Astrocyte of the spinal cord (primary cell): ENCODE results near the gene TM2D1.

Source experiments
- DNase-seq: peaks from one replicate; pipeline ENCODE4 v3.0.0; 2011; ENCODE audit warnings: low read depth, low spot score
- H3K4me3 ChIP-seq: 2 replicates; pipeline ENCODE4 v1.5.1; 2011; ENCODE audit warnings: low read depth, mild to moderate bottlenecking, low read length, moderate library complexity
- CTCF ChIP-seq: IDR thresholded peaks from 2 replicates; pipeline ENCODE4 v1.5.1; 2012; ENCODE audit warnings: low read depth, mild to moderate bottlenecking, low read length, inconsistent platforms
- in situ Hi-C: cut with HindIII; loops from 2 replicates; pipeline ENCODE4 v1.10.0; 2017; ENCODE audit warnings: low sequenced_read_pairs

The TM2D1 gene

GRCh38 chr1:61752921-61753389, 28.0 kb upstream of the TM2D1 start:
- no peak for TF ChIP-seq CTCF
- no peak for DNase-seq
- in situ Hi-C loops: no loop called here
- H3K4me3 ChIP-seq: no peak overlapping the region

GRCh38 chr1:61749574-61749973, 24.6 kb upstream of the TM2D1 start:
- no peak for DNase-seq
- no peak for TF ChIP-seq CTCF
- no peak overlapping the region for H3K4me3 ChIP-seq
- in situ Hi-C loops: no loop called here

GRCh38 chr1:61748566-61748965, 23.6 kb upstream of the TM2D1 start:
- in situ Hi-C loops: no loop called here
- H3K4me3 ChIP-seq: no peak overlapping the region
- no peak for TF ChIP-seq CTCF
- DNase-seq: no peak

GRCh38 chr1:61746813-61747212, 21.9 kb upstream of the TM2D1 start:
- H3K4me3 ChIP-seq: no peak overlapping the region
- DNase-seq: peak; percentile 19
- TF ChIP-seq CTCF: no peak
- in situ Hi-C loops: no loop called here

GRCh38 chr1:61743716-61744580, 19.0 kb upstream of the TM2D1 start:
- no peak for DNase-seq
- TF ChIP-seq CTCF: no peak
- in situ Hi-C loops: no loop called here
- H3K4me3 ChIP-seq: no peak overlapping the region

- DNase-seq: no peak
- in situ Hi-C loops: no loop called here
- H3K4me3 ChIP-seq: peak overlapping the region; percentile 61
- TF ChIP-seq CTCF: no peak
Measured at GRCh38 chr1:61743431-61743705, 18.4 kb upstream of the TM2D1 start.
